Spinal cord (tissue), 4 donors: ENCODE results near the gene ACADSB. TPM values are rescaled to one million over a fixed set of nuclear protein-coding genes. Genes with fewer than 3 reads are reported as not detected.

Source experiments
- polyA plus RNA-seq, 2 donors: library from polyadenylated mRNA; unstranded; fragments of 120-200 nt; gene quantifications; one replicate each; pipeline ENCODE4 v1.2.1, GENCODE V29; 2013; ENCODE audit not compliant: insufficient read length in 2 of 2
- total RNA-seq, 2 donors: library from RNA; depleted of rRNA in 1 of 2; stranded (reverse); fragments of 120-200 nt in 1 of 2; fragments of >200 nt in 1 of 2; gene quantifications; one replicate each; pipeline versions ENCODE4 v1.2.3 to v1.2.4, GENCODE V29; 2013 to 2014

Gene ACADSB
- total and polyA plus RNA-seq, 4 donors, result 14.0 to 23.1 (median 18.0) TPM

Other genes with a start within 250 kb of the ACADSB start
- gene CUZD1, start 163.1 kb upstream of the ACADSB start, total RNA-seq, result under 1 TPM; 0.69 to 0.88 TPM
- gene CUZD1, start 163.1 kb upstream of the ACADSB start, polyA plus RNA-seq, result 1 to 10 TPM; 1.9 to 2.0 TPM
- 1 to 10 TPM; 2.6 to 4.9 TPM for gene FAM24B, start 129.4 kb upstream of the ACADSB start, total RNA-seq
- gene FAM24B, start 129.4 kb upstream of the ACADSB start, polyA plus RNA-seq, result 1 to 10 TPM; 5.8 to 8.5 TPM
- gene FAM24A, start 98.4 kb upstream of the ACADSB start, total RNA-seq, result not detected
- gene FAM24A, start 98.4 kb upstream of the ACADSB start, polyA plus RNA-seq, result not detected
- gene C10orf88, start 54.8 kb upstream of the ACADSB start, total RNA-seq, result 10 to 100 TPM; 11.2 to 33.7 TPM
- 10 to 100 TPM; 18.4 to 18.8 TPM for gene C10orf88, start 54.8 kb upstream of the ACADSB start, polyA plus RNA-seq
- 10 to 100 TPM in 1 of 2 donors, 1 to 10 TPM in 1; 9.0 to 11.6 TPM for gene PSTK, start 28.6 kb upstream of the ACADSB start, total RNA-seq
- 10 to 100 TPM; 12.3 to 13.6 TPM for gene PSTK, start 28.6 kb upstream of the ACADSB start, polyA plus RNA-seq
- gene IKZF5, start 211 bp upstream of the ACADSB start, total RNA-seq, result 10 to 100 TPM in 1 of 2 donors, 1 to 10 TPM in 1; 8.4 to 16.4 TPM
- gene IKZF5, start 211 bp upstream of the ACADSB start, polyA plus RNA-seq, result 10 to 100 TPM; 17.5 to 22.8 TPM
- under 1 TPM in 1 of 2 donors, not detected in 1; 0.20 TPM for gene HMX3, start 127.0 kb downstream of the ACADSB start, total RNA-seq
- under 1 TPM; 0.27 to 0.59 TPM for gene HMX3, start 127.0 kb downstream of the ACADSB start, polyA plus RNA-seq
- gene HMX2, start 139.1 kb downstream of the ACADSB start, total RNA-seq, result not detected
- under 1 TPM; 0.09 to 0.68 TPM for gene HMX2, start 139.1 kb downstream of the ACADSB start, polyA plus RNA-seq
- 100 to 1,000 TPM in 1 of 2 donors, 10 to 100 TPM in 1; 97.7 to 125 TPM for gene BUB3, start 145.4 kb downstream of the ACADSB start, total RNA-seq
- gene BUB3, start 145.4 kb downstream of the ACADSB start, polyA plus RNA-seq, result 10 to 100 TPM; 79.5 to 98.1 TPM